RWPE1 (cell line): ENCODE data around the gene FBXW7.

ENCODE experiments used
- CTCF ChIA-PET: fragments of 350-600 bp; sonication (Branson Sonifier 250); formaldehyde crosslinking; extraction: SDS; loops from one replicate; lab custom pipeline; 2021; lab: Yijun Ruan, JAX
- POLR2A ChIA-PET: fragments of 400-600 bp; formaldehyde crosslinking; extraction: SDS; loops from one replicate; lab custom pipeline; 2020; ENCODE audit warnings: antibody characterized with exemption; ENCODE audit not compliant: low non-redundant PET; lab: Yijun Ruan, JAX
- DNase-seq: peaks from one replicate; pipeline ENCODE4 v3.0.0; 2012; ENCODE audit warnings: low spot score
- H3K27ac ChIP-seq: fragments of 450-650 bp; 2 replicates; pipeline ENCODE4 v1.5.1; 2017
- TF ChIP-seq, protein P1 (sequence below): fragments of 450-650 bp; conservative IDR thresholded peaks from 2 replicates; pipeline ENCODE4 v1.5.1; 2017; ENCODE audit warnings: low read depth, mild to moderate bottlenecking

Gene FBXW7

DNA sequence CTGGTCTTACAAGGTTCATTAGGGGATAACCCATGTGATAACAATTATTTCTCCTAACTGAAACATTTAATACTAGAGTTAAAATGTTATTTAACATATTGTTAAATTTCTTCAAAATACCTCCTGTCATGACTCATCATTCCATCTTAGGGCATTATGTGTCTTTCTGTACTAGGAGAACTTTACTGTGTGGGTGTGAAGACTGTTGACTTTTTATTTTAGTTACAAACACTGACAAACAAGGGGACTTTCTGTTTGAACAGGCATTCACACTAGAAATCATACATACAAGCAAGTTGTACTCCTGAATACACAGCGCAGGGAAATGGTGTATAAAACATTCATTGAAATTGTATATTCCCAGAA, 175.9 kb downstream of the FBXW7 start:
- POLR2A ChIA-PET = no interaction called here
- H3K27ac ChIP-seq = no peak overlapping the region
- DNase-seq = no peak
- CTCF ChIA-PET = no interaction called here
- TF ChIP-seq, protein P1, sequence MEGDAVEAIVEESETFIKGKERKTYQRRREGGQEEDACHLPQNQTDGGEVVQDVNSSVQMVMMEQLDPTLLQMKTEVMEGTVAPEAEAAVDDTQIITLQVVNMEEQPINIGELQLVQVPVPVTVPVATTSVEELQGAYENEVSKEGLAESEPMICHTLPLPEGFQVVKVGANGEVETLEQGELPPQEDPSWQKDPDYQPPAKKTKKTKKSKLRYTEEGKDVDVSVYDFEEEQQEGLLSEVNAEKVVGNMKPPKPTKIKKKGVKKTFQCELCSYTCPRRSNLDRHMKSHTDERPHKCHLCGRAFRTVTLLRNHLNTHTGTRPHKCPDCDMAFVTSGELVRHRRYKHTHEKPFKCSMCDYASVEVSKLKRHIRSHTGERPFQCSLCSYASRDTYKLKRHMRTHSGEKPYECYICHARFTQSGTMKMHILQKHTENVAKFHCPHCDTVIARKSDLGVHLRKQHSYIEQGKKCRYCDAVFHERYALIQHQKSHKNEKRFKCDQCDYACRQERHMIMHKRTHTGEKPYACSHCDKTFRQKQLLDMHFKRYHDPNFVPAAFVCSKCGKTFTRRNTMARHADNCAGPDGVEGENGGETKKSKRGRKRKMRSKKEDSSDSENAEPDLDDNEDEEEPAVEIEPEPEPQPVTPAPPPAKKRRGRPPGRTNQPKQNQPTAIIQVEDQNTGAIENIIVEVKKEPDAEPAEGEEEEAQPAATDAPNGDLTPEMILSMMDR = no peak

DNA sequence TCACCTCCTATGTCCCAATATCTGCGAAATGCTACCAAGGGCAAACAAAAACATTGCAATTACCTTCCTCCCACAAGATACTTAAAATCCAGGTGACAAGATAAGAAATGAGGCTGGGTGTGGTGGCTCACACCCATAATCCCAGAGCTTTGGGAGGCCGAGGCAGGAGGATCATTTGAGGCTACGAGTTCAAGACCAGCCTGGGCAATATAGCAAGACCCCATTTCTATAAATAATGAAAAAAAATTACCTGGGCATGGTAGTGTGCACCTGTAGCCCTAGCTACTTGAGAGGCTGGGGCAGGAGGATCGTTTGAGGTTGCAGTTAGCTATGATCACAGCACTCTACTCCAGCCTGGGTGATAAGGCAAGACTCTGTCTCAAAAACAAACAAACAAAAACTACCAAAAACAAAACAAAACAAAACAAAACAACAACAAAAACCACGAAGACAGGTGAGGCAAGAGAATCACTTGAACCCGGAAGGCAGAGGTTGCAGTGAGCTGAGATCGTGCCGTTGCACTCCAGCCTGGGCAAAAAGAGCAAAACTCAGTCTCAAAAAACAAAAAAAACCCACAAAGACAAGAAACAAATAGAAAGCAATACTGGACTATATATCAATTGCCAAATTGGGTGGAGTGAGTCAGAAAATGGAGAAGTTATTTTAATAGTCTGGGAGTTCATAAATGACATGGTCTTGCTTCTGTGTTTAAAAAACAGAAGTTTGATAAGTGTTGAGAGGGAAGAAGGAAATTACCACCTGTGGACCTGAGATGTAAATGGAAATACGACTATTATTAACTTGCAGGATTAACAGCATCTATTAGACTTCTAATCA, 176.5 kb downstream of the FBXW7 start:
- POLR2A ChIA-PET = no interaction called here
- TF ChIP-seq, protein P1 = no peak
- DNase-seq = no peak
- CTCF ChIA-PET = no interaction called here
- no peak overlapping the region for H3K27ac ChIP-seq

DNA sequence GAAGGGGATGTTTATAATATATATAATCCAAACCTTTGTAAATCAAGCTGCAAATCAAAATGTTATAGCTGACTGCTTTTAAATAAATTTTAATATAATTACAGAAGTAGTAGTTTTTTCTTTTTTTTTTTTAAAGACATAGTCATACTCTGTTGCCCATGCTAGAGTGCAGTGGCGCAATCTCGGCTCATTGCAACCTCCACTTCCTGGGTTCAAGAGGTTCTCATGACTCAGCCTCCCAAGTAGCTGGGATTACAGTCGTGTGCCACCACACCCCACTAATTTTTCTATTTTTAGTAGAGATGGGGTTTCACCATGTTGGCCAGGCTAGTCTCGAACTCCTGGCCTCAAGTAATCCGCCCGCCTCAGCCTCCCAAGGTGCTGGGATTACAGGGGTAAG, 178.7 kb downstream of the FBXW7 start:
- peak overlapping the region; percentile 59 for H3K27ac ChIP-seq
- ChIA-PET CTCF (interaction anchor here (0.6 to 1.2 kb wide), 2 partner anchors 20 to 39 kb away, joined by 3 to 4 read pairs; no protein-coding TSS in a partner anchor), POLR2A (no interaction called here)
- TF ChIP-seq, protein P1 = no peak
- DNase-seq = no peak

DNA sequence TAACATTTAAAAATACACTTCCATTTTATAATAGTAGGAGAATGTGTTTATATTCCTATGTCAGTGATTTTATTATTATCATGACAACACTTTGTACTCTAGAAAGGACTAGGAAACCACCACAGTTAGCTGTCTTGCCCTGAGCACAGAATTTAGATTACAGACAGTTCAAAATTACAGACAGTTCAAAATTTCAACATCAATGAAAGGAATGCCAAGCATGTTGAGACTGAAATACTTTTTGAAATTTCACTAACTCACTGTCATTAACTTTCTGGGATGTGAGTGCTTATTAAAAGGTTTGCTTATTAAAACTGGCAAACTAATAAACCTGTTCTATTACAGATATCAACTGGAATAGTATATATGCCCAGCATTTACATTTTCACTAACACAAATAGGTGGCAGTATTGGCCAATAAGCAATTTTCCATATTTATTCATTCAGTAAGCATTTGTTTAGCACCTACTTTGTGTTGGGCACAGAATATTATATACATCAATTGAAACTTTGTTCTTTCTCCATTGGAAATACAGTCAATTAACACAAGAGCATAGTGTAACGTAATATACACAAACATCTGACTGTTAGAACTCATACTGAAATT, 179.4 kb downstream of the FBXW7 start:
- CTCF ChIA-PET = interaction anchor here (1.2 kb wide), 1 partner anchor 38 kb away, joined by 3 read pairs; no protein-coding TSS in a partner anchor
- POLR2A ChIA-PET = no interaction called here
- DNase-seq = no peak
- TF ChIP-seq, protein P1 = peak; percentile 28; the same call in 1 of the 2 replicates
- H3K27ac ChIP-seq = no peak overlapping the region

DNA sequence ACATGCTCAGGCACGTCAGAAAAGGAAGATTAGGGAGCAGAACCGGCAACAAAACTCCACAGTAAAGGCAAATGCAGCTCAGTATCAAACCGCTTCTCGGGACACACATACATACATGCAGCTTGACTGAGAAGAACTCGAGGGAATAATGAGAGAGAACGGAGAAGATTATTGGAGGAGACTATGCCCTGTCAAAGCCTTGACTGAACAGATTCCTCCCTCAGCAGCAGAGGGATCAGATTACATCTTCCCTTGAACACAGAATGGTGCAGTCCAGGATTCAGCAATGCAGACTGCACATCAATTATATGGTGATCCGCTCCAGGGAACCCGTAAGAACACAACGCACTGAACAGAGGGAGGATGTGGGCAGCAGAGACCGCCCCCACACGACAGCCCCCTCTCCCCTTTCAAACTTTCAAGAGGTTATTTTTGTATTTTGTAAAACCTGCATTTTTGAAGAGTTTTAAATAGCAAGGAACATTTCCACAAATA, 183.2 kb downstream of the FBXW7 start:
- POLR2A ChIA-PET = no interaction called here
- CTCF ChIA-PET = interaction anchor here (0.7 kb wide), 1 partner anchor 1227 kb away, joined by 3 read pairs; no protein-coding TSS in a partner anchor
- TF ChIP-seq, protein P1 = no peak
- peak; percentile 71 for DNase-seq
- peak overlapping the region; percentile 79 for H3K27ac ChIP-seq

DNA sequence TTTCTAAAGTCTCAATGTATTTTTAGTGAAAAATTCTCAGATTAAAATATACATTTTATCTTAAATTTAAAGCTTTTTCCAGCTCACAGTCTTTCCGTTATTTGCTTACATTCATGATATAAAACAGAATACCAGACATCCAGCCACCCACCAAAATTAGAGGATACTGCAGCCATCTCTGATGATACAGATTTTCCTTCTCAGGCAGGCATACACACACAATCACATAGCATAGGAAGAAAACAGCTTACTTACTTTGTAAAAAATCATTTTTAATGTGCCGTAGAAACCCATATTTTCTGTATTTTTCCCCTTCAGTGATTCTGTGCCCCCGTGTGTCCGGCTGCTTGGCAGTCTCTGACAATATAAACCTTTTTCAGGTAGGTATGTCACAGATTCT, 183.7 kb downstream of the FBXW7 start:
- TF ChIP-seq, protein P1 = no peak
- no peak for DNase-seq
- CTCF ChIA-PET = interaction anchor here (0.7 kb wide), 1 partner anchor 1227 kb away, joined by 3 read pairs; no protein-coding TSS in a partner anchor
- peak overlapping the region; percentile 79 for H3K27ac ChIP-seq
- POLR2A ChIA-PET = no interaction called here
